GM12878 (cell line): ENCODE data around the gene NLGN2. TPM values are rescaled to one million over a fixed set of nuclear protein-coding genes. Genes with fewer than 3 reads are reported as not detected.

ENCODE experiments used
- ATAC-seq: fragments of 200-7000 bp; cut with Tn5 transposase; 3 replicates; pipeline ENCODE4 v1.9.1; 2020; ENCODE audit warnings: mild to moderate bottlenecking, moderate library complexity
- BruUV-seq: library from RNA; stranded (reverse); fragments of 400-500 nt; replicated peaks from 2 replicates; lab custom pipeline; 2021; lab: Mats Ljungman, UMichigan
- CTCF ChIA-PET: fragments of 300-600 bp; sonication (Branson Sonifier 250); formaldehyde crosslinking; extraction: SDS; loops from one replicate; lab custom pipeline; 2021; ENCODE audit warnings: inconsistent platforms; lab: Yijun Ruan, JAX
- POLR2A ChIA-PET: fragments of 350-600 bp; formaldehyde crosslinking; extraction: SDS; loops from one replicate; lab custom pipeline; 2021; ENCODE audit warnings: inconsistent platforms; lab: Charles Lee
- RAD21 ChIA-PET: fragments of 300-600 bp; sonication (Branson Sonifier 250); formaldehyde crosslinking; loops from one replicate; lab custom pipeline; 2023; ENCODE audit warnings: antibody characterized with exemption; ENCODE audit not compliant: unreplicated experiment; lab: Charles Lee
- SMC1A ChIA-PET: fragments of 300-600 bp; sonication (Branson Sonifier 250); formaldehyde crosslinking; loops from one replicate; lab custom pipeline; 2023; ENCODE audit not compliant: unreplicated experiment, uncharacterized antibody; lab: Charles Lee
- DNase-seq: peaks from one replicate; pipeline ENCODE4 v3.0.0-alpha.2; 2011; ENCODE audit warnings: low read depth, low spot score
- FAIRE-seq: peaks from 3 replicates; lab custom pipeline; 2011; peaks lifted over from hg19 to GRCh38; lab: Jason Lieb, UNC
- H2AFZ ChIP-seq: 2 replicates; pipeline ENCODE4 v1.6.0; 2011; ENCODE audit warnings: low read depth, low read length, control low read depth; ENCODE audit not compliant: control insufficient read depth
- H3K27ac ChIP-seq: 2 replicates; pipeline ENCODE4 v1.5.1; 2011; ENCODE audit warnings: control low read depth; ENCODE audit not compliant: control insufficient read depth, insufficient read depth
- H3K27me3 ChIP-seq, 2 experiments: replicated peaks in 1 of 2; 2 replicates each; pipeline versions ENCODE4 v1.6.0 to v1.6.1; 2011; ENCODE audit warnings: low read length in 1 of 2; ENCODE audit not compliant: control insufficient read depth in 2 of 2, insufficient read depth in 2 of 2
- H3K36me3 ChIP-seq, 2 experiments: 2 replicates each; pipeline ENCODE4 v1.5.1; 2011; ENCODE audit warnings: low read length in 1 of 2; ENCODE audit not compliant: control insufficient read depth in 2 of 2, insufficient read depth in 2 of 2
- H3K4me1 ChIP-seq: 2 replicates; pipeline ENCODE4 v1.6.1; 2011; ENCODE audit warnings: mild to moderate bottlenecking, low read length, moderate library complexity, mixed read lengths; ENCODE audit not compliant: control insufficient read depth, insufficient read depth
- H3K4me2 ChIP-seq: 2 replicates; pipeline ENCODE4 v1.6.0; 2011; ENCODE audit warnings: control low read depth; ENCODE audit not compliant: control insufficient read depth, insufficient read depth
- H3K4me3 ChIP-seq: fragments of 200-600 bp; sonication (generic); 2 replicates; pipeline ENCODE4 v1.5.1; 2016
- H3K79me2 ChIP-seq: 2 replicates; pipeline ENCODE4 v1.6.0; 2011; ENCODE audit warnings: low read length; ENCODE audit not compliant: control insufficient read depth, insufficient read depth
- H3K9ac ChIP-seq: 2 replicates; pipeline ENCODE4 v1.8.0; 2011; ENCODE audit warnings: low read length, control low read depth, mixed read lengths; ENCODE audit not compliant: control insufficient read depth, insufficient read depth
- H3K9me3 ChIP-seq: replicated peaks from 3 replicates; pipeline ENCODE4 v1.5.1; 2011; ENCODE audit warnings: mild to moderate bottlenecking, low read length; ENCODE audit not compliant: control insufficient read depth, insufficient read depth
- H4K20me1 ChIP-seq: 2 replicates; pipeline ENCODE4 v1.6.0; 2011; ENCODE audit not compliant: control insufficient read depth, insufficient read depth
- BRCA1 ChIP-seq: IDR thresholded peaks from 2 replicates; pipeline ENCODE4 v1.6.1; 2011; ENCODE audit warnings: low read depth, low read length, improper control_type of control experiment
- JUND ChIP-seq: IDR thresholded peaks from 2 replicates; pipeline ENCODE4 v1.6.1; 2012; ENCODE audit warnings: low read depth, mild to moderate bottlenecking, low read length, improper control_type of control experiment, moderate library complexity
- KDM1A ChIP-seq: fragments of 200-600 bp; sonication (generic); IDR thresholded peaks from 2 replicates; pipeline ENCODE4 v1.6.1; 2016; ENCODE audit warnings: borderline replicate concordance
- NFYA ChIP-seq: IDR thresholded peaks from 2 replicates; pipeline ENCODE4 v1.6.1; 2011; ENCODE audit warnings: low read depth, mild to moderate bottlenecking, low read length, improper control_type of control experiment, borderline replicate concordance
- POLR2A ChIP-seq: IDR thresholded peaks from 2 replicates; pipeline ENCODE4 v1.6.1; 2011; ENCODE audit warnings: low read depth, mild to moderate bottlenecking, low read length
- RAD21 ChIP-seq: IDR thresholded peaks from 2 replicates; pipeline ENCODE4 v1.6.1; 2011; ENCODE audit warnings: mild to moderate bottlenecking, low read depth, low read length, moderate library complexity; ENCODE audit not compliant: insufficient read depth
- RAD51 ChIP-seq: fragments of 450-650 bp; IDR thresholded peaks from 2 replicates; pipeline ENCODE4 v1.6.1; 2016; ENCODE audit warnings: moderate library complexity, mild to moderate bottlenecking, inconsistent platforms
- SIX5 ChIP-seq: IDR thresholded peaks from 2 replicates; pipeline ENCODE4 v1.6.1; 2011; ENCODE audit warnings: mild to moderate bottlenecking, low read depth, low read length, moderate library complexity; ENCODE audit not compliant: severe bottlenecking
- SPI1 ChIP-seq: IDR thresholded peaks from 2 replicates; pipeline ENCODE4 v1.6.1; 2011; ENCODE audit warnings: low read depth, mild to moderate bottlenecking, low read length, moderate library complexity, borderline replicate concordance; ENCODE audit not compliant: insufficient read depth
- SRF ChIP-seq, 2 experiments: IDR thresholded peaks; 2 replicates each; pipeline ENCODE4 v1.6.1; 2011; ENCODE audit warnings: low read depth in 2 of 2, low read length in 2 of 2, mild to moderate bottlenecking in 1 of 2, moderate library complexity in 1 of 2
- YY1 ChIP-seq: IDR thresholded peaks from 2 replicates; pipeline ENCODE4 v1.6.1; 2011; ENCODE audit warnings: low read depth, mild to moderate bottlenecking, low read length
- ZNF384 ChIP-seq: IDR thresholded peaks from 2 replicates; pipeline ENCODE4 v1.6.1; 2012; ENCODE audit warnings: low read depth, mild to moderate bottlenecking, low read length, improper control_type of control experiment, borderline replicate concordance
- WGBS: methylation state at CpG from one replicate; pipeline ENCODE4 v1.1.6; 2016; ENCODE audit warnings: low lambda C conversion rate; ENCODE audit not compliant: insufficient replicate concordance, insufficient coverage; ENCODE audit errors: missing lambda C conversion rate; 5-methylcytosine and 5-hydroxymethylcytosine counted together
- in situ Hi-C: fragments of 300-500 bp; cut with MboI; formaldehyde crosslinking; loops from 9 replicates; pipeline ENCODE4 v1.14.3; 2018; ENCODE audit warnings: mixed read lengths
- intact Hi-C: fragments of 100-400 bp; cut with micrococcal nuclease; formaldehyde crosslinking; loops from one replicate; pipeline ENCODE4 v1.14.2; 2022; ENCODE audit not compliant: unreplicated experiment
- polyA plus RNA-seq, 11 experiments: library from polyadenylated mRNA; depleted of rRNA in 4 of 11; unstranded in 6 of 11; stranded (reverse) in 5 of 11; fragments of >200 nt; fragmentation: Nextera tagmentation in 4 of 11; fragmentation: Illumina TruSeq in 1 of 11; extraction: Ambion mirVana in 4 of 11; extraction: Trizol in 1 of 11; gene quantifications; 1 replicate in 1 of 11; 2 replicates in 10 of 11; pipeline versions ENCODE4 v1.2.1 to v1.2.3, GENCODE V29; 2011 to 2016; ENCODE audit warnings: inconsistent platforms in 2 of 11, missing spikeins in 2 of 11, low read depth in 1 of 11
- total RNA-seq, 4 experiments: library from RNA; depleted of rRNA in 3 of 4; stranded (reverse); fragments of >200 nt in 3 of 4; fragmentation: Illumina TruSeq in 1 of 4; extraction: Trizol in 1 of 4; gene quantifications; 2 replicates each; pipeline versions ENCODE4 v1.2.1 to v1.2.3, GENCODE V29; 2013 to 2021
- TF ChIP-seq, protein P1 (sequence below): IDR thresholded peaks from 2 replicates; pipeline ENCODE4 v1.6.1; 2011; ENCODE audit warnings: borderline replicate concordance, low read depth, mild to moderate bottlenecking, moderate library complexity, low read length; ENCODE audit not compliant: insufficient read depth, poor library complexity, severe bottlenecking
- TF ChIP-seq, protein P2 (sequence below): fragments of 450-650 bp; conservative IDR thresholded peaks from 2 replicates; pipeline ENCODE4 v1.6.1; 2017; ENCODE audit warnings: mild to moderate bottlenecking, moderate library complexity

NLGN2 gene
- total and polyA plus RNA-seq, 10 of the 15 experiments (the other 5 are each of a cell fraction or from before 2014, with no cell fraction given): 0.02 to 0.87 (median 0.11) TPM; not detected in 2

DNA sequence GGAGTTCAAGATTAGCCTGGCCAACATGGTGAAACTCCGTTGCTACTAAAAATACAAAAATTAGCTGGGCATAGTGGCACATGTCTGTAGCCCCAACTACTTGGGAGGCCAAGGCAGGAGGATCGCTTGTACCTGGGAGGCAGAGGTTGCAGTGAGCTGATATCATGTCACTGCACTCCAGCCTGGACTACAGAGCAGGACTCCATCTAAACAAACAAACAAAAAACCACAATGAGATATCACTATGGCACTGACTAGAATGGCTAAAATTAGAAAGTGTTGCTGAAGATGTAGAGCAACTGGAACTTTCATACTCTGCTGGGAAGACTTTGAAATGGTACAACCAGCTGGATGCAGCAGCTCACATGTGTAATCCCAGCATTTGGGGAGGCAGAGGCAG lies 33.3 kb upstream of the NLGN2 start:
- no peaks in the 10 kb centered on the region for H3K79me2 ChIP-seq
- in situ Hi-C loops: no loop called here
- no peak overlapping the region for H3K4me3 ChIP-seq
- no peak for DNase-seq
- no peaks in the 10 kb centered on the region for H3K27me3 ChIP-seq
- H3K4me2 ChIP-seq: no peak overlapping the region
- H4K20me1 ChIP-seq: no peaks in the 10 kb centered on the region
- 50% methylated on average over 2 of the region's 2 CpGs for WGBS
- TF ChIP-seq BRCA1 (no peak), YY1 (no peak)
- TF ChIP-seq, protein P1, sequence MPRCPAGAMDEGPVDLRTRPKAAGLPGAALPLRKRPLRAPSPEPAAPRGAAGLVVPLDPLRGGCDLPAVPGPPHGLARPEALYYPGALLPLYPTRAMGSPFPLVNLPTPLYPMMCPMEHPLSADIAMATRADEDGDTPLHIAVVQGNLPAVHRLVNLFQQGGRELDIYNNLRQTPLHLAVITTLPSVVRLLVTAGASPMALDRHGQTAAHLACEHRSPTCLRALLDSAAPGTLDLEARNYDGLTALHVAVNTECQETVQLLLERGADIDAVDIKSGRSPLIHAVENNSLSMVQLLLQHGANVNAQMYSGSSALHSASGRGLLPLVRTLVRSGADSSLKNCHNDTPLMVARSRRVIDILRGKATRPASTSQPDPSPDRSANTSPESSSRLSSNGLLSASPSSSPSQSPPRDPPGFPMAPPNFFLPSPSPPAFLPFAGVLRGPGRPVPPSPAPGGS: no peak
- TF ChIP-seq, all 136 proteins: peak for 0
- ATAC-seq: no peak
- H3K9me3 ChIP-seq: peaks cover 2% of the 10 kb centered on the region; the same call in 2 of the 3 replicates
- SMC1A ChIA-PET: no interaction called here
- H3K27ac ChIP-seq: no peak overlapping the region
- no peak overlapping the region for H2AFZ ChIP-seq
- CTCF ChIA-PET: interaction anchor here (1.7 to 3.3 kb wide), 2 partner anchors 13 to 140 kb away, joined by 3 to 15 read pairs; no protein-coding TSS in a partner anchor
- RAD21 ChIA-PET: no interaction called here
- no TSS peak for BruUV-seq
- POLR2A ChIA-PET: no interaction called here
- no peaks in the 10 kb centered on the region for H3K36me3 ChIP-seq
- intact Hi-C loops: no loop called here
- no peak overlapping the region for H3K9ac ChIP-seq
- H3K4me1 ChIP-seq: no peaks in the 10 kb centered on the region
- no peak for FAIRE-seq

DNA sequence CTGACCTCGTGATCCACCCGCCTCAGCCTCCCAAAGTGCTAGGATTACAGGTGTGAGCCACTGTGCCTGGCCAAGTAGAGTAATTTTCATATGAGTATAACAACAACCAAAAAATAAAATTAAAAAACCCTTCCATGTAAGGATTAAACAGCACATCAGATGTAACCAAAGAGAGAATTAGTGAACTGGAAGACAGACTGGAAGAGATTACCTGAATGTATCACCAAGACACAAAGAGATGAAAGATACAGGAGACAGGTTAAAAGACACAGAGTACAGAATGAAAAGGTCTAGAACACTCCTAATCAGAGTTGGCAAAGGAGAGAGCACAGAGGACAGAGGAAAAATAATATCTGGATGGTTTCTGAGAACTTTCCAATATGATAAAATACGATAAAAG lies 28.5 kb upstream of the NLGN2 start:
- Histone ChIP-seq H3K9me3 (peaks cover 3% of the 10 kb centered on the region; the same call in 2 of the 3 replicates), H3K36me3 (no peaks in the 10 kb centered on the region), H3K4me1 (peaks cover 6% of the 10 kb centered on the region; the same call in 1 of the 2 replicates), H3K79me2 (no peaks in the 10 kb centered on the region), H3K4me3 (no peak overlapping the region), H2AFZ (no peak overlapping the region), H3K27ac (no peak overlapping the region), H4K20me1 (no peaks in the 10 kb centered on the region), H3K9ac (no peak overlapping the region), H3K4me2 (no peak overlapping the region), H3K27me3 (peaks cover 4 to 5% of the 10 kb centered on the region in 2 experiments; a peak in 3 of 4 replicates)
- TF ChIP-seq NFYA (no peak), RAD51 (no peak), SIX5 (no peak), POLR2A (no peak), ZNF384 (no peak), JUND (no peak), KDM1A (no peak), SPI1 (no peak), RAD21 (no peak), SRF (IDR thresholded peaks at IDR 0.05; ENCODE audit: low read depth in 2 of 2, low read length in 2 of 2) (no peak)
- TF ChIP-seq, protein P2, sequence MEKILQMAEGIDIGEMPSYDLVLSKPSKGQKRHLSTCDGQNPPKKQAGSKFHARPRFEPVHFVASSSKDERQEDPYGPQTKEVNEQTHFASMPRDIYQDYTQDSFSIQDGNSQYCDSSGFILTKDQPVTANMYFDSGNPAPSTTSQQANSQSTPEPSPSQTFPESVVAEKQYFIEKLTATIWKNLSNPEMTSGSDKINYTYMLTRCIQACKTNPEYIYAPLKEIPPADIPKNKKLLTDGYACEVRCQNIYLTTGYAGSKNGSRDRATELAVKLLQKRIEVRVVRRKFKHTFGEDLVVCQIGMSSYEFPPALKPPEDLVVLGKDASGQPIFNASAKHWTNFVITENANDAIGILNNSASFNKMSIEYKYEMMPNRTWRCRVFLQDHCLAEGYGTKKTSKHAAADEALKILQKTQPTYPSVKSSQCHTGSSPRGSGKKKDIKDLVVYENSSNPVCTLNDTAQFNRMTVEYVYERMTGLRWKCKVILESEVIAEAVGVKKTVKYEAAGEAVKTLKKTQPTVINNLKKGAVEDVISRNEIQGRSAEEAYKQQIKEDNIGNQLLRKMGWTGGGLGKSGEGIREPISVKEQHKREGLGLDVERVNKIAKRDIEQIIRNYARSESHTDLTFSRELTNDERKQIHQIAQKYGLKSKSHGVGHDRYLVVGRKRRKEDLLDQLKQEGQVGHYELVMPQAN: no peak
- ATAC-seq: no peak
- BruUV-seq: no TSS peak
- no peak for DNase-seq
- intact Hi-C loops (no loop called here), in situ Hi-C loops (no loop called here)
- ChIA-PET POLR2A (no interaction called here), SMC1A (no interaction called here), RAD21 (interaction anchor here (0.7 kb wide), 1 partner anchor 29 kb away, joined by 3 read pairs; no protein-coding TSS in a partner anchor), CTCF (no interaction called here)
- 56% methylated on average over 3 of the region's 3 CpGs for WGBS
- no peak for FAIRE-seq
